ENCODE measurements around the gene ASPHD2.

Gene ASPHD2

GRCh38 chr22:26418620-26419019 lies 10.4 kb upstream of the ASPHD2 start:
- no peak for TF ChIP-seq CTCF (IDR thresholded peaks at IDR 0.05)
- Mint-ChIP-seq H3K9me3 (peaks cover 13% of the 10 kb centered on the region), H3K36me3 (ENCODE audit: low read depth) (no peaks in the 10 kb centered on the region), H3K27me3 (ENCODE audit: low read depth, poor library complexity) (peaks cover 45% of the 10 kb centered on the region), H3K4me1 (no peaks in the 10 kb centered on the region), H3K27ac (no peak overlapping the region), H3K4me3 (no peak overlapping the region)
- no peak for DNase-seq

- Mint-ChIP-seq H3K4me1 (peaks cover 26% of the 10 kb centered on the region), H3K4me3 (peak overlapping the region; percentile 43), H3K27ac (no peak overlapping the region), H3K9me3 (peaks cover 23% of the 10 kb centered on the region), H3K27me3 (ENCODE audit: low read depth, poor library complexity) (peaks cover 65% of the 10 kb centered on the region), H3K36me3 (ENCODE audit: low read depth) (no peaks in the 10 kb centered on the region)
- no peak for DNase-seq
- TF ChIP-seq CTCF (IDR thresholded peaks at IDR 0.05), result no peak
These were observed 2.1 kb upstream of the ASPHD2 start for GRCh38 chr22:26426924-26427323.

- Mint-ChIP-seq H3K9me3 (peaks cover 3% of the 10 kb centered on the region), H3K36me3 (ENCODE audit: low read depth) (no peaks in the 10 kb centered on the region), H3K27ac (no peak overlapping the region), H3K27me3 (ENCODE audit: low read depth, poor library complexity) (peaks cover 56% of the 10 kb centered on the region), H3K4me1 (peaks cover 26% of the 10 kb centered on the region), H3K4me3 (peak overlapping the region; percentile 87)
- peak; percentile 35 for DNase-seq
- no peak for TF ChIP-seq CTCF (IDR thresholded peaks at IDR 0.05)
These were observed 612 bp downstream of the ASPHD2 start for GRCh38 chr22:26429458-26430286.

GRCh38 chr22:26430600-26430999 lies 1.5 kb downstream of the ASPHD2 start:
- TF ChIP-seq CTCF (IDR thresholded peaks at IDR 0.05), result no peak
- Mint-ChIP-seq H3K9me3 (peaks cover 3% of the 10 kb centered on the region), H3K4me3 (peak overlapping the region; percentile 87), H3K4me1 (peaks cover 31% of the 10 kb centered on the region), H3K36me3 (ENCODE audit: low read depth) (no peaks in the 10 kb centered on the region), H3K27ac (no peak overlapping the region), H3K27me3 (ENCODE audit: low read depth, poor library complexity) (peaks cover 48% of the 10 kb centered on the region)
- DNase-seq, result no peak

GRCh38 chr22:26431261-26431995 lies 2.4 kb downstream of the ASPHD2 start:
- peaks cover 40% of the 10 kb centered on the region for H3K27me3 Mint-ChIP-seq (ENCODE audit: low read depth, poor library complexity)
- no peak overlapping the region for H3K4me3 Mint-ChIP-seq
- H3K4me1 Mint-ChIP-seq, result peaks cover 31% of the 10 kb centered on the region
- DNase-seq, result no peak
- peaks cover 3% of the 10 kb centered on the region for H3K9me3 Mint-ChIP-seq
- H3K27ac Mint-ChIP-seq, result no peak overlapping the region
- no peaks in the 10 kb centered on the region for H3K36me3 Mint-ChIP-seq (ENCODE audit: low read depth)
- TF ChIP-seq CTCF (IDR thresholded peaks at IDR 0.05), result no peak
